ENCODE data around the gene VWF.

Gene VWF

DNA sequence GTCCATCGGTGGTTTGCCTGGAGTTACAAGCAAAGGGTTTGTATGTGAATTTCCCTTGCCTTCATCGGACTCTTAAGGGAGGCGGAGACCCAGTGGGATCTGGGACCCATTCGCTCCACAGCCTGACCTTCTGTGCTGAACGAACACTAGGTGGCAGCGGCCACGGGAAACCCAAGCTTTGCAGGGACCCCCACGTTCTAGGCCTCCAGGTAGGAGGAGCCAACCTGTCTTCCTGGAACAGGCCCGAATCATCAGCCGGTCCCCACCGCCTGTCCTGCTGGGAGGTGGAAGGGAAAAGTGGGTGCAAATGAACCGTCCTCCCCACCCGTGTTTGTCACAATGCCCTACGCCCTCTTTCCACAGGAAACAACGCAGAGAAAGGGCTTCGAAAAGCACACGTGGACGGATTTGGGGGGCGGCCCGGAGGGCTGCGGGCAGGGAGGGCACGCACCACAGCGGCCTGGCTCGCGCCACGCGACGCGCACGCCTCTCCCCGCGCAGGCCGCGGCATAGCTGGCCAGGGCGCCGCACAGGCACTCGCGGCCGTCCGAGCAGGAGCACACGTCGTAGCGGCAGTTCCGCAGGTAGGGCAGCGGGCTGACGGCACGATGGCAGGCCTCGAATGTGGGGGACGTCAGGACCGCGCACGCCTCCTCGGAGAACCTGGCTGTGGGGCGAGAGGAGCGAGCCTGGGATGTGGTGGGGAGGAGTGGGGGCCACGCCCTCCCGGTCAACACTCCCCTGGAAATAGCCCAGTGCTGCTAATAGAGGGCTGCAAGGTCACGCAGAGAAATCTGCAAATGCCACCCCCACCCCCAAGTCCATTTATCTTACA is 67.8 kb downstream of the VWF start:
- no peak for DNase-seq

DNA sequence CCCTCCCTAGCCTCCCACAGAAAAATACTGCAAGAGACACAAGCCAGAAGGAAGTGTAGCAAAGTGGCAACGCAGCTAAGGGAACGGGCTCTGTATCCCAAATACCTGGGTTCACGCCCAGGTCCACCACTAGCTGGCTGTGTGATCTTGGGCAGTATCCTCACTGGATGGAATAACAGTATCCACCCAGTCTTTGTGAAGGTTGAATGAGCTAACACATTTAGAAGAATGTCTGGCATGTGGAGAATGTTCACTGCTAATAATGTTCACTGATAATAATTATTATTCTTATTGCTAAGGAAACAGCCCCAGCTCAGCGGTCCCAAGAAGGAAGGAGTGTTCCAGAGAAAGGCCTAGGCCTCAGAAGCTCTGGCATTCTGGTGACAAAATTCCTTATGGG is 70.9 kb downstream of the VWF start:
- DNase-seq: no peak

DNA sequence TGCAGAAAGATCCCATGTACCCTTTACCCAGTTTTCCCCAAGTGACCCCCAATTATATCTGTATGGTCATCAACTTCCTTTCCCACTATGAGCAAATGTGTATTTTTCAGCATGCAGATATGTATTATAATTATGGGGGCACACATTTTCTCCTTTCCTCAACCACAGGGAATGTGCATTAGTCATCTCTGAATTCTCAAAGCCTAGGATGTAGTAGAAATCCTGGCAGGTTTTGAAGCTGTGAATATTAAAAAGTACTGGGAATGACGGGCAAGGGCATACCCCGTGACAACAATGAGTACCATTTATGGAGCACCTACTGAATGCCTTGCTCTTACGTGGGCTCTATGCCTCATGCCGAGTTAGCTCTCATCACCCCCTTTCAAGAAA is 71.5 kb downstream of the VWF start:
- no peak for DNase-seq

DNA sequence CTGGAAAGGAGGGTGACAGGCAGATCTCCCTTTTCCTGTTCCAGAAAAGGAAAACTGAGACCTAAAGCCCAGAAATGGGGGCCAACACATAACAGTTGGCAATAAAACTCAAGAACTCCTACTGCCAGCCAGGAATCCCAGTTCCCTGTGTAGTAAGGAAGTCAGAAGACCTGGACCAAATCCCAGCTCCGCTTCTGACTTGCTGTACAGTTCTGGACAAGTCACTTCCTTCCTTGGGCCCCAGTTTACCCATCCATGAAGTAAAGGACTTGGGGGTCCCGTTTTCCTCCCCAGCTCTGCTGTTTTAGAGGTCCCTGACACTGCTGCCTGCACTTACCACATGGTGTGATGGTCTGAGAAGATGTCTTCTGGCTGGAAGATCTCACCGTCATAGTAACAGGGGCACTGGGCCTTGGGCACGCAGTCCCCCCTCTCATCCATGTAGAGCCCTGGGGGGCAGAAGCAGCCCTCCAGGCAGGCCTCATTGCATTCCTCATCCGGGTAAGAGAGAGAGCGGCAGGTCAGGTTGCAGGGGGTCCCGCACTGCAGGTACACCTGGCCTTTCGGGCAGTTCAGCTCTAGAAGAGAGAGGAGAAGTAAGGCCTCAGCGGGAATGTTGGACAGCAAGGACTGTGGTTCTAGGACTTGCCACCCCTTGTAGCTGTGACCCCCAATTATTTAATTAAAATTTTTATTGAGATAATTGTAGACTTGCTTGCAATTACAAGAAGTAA is 72.1 kb downstream of the VWF start:
- DNase-seq: no peak

DNA sequence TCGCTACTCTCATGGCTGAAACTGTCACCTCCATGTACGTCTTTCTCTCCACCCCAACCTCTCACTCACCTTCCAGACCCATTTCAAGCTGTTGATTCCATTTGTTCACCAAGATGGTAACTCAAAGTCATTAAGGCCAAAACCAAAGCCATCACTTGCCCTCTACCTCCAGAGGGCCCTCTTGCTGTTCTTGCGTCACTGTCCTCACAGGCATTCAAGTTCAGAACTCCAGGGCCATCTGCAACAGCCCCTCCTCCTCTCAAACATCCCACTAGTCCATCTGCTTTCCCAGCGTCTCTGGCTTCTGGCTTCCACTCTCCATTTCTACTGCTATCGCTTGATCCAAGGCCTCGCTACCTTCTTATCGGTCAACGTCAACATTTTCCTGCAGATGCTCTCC is 74.5 kb downstream of the VWF start:
- no peak for DNase-seq

DNA sequence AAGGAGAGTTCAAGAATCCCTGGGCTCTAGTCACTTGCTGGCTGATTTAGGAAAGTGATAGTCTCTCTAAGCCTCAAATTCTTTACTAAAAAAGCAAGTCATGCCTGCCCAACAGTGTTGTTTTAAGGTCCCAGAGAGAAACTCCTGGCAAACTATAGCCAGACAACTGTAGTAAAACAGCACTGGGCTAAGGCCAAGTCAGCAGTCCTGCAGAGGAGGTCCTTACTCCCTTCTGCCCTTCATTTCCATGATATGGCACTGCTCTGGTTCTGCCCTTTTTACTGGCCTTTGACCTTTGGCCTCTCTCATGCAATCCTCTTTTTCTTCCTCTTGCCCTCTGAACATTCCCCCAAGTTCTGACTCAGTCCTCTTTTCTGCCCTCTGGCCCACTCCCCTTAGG is 74.9 kb downstream of the VWF start:
- DNase-seq: no peak

DNA sequence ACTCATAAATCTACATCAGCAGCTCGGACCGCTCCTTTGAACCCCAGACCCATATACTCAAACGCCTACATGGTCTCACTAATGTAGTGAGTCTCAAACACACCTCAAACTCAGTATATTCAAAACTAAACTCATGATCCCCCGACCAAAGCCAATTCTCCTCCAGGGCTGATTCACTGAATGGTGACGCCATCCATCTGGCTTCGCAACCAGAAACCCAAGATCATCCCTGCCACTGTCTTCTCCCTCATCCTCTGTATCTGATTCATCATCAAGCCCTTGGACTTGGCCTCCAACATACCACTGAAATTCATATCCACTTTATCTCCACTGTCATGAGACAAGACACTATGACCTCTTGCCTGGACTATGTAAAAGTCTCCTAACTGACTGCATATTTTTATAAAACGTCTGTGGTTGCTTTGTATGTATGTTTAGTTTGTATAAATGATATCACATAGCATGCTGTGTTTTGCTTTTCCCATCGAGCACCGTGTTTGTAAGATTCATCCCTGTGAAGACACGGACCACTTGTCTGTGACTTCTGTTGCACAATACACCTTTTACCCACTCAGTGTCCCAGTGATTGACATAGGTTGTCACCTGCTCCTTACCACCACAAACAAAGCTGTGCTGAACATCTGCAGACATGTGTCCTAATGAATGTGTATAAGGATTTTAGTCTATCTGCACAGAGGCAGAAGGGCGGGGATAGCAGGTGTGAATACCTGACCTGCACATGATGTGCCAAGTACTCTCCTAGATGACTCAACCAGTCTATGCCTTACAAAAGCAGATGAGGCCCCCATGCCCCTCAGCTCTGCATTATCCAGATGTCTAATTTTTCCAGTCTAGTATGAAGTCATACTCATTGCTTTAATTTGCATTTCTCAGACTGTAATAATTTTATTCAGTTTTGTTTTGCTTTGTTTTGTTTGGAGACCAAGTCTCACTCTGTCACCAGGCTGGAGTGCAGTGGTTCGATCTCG is 76.9 kb downstream of the VWF start:
- no peak for DNase-seq

DNA sequence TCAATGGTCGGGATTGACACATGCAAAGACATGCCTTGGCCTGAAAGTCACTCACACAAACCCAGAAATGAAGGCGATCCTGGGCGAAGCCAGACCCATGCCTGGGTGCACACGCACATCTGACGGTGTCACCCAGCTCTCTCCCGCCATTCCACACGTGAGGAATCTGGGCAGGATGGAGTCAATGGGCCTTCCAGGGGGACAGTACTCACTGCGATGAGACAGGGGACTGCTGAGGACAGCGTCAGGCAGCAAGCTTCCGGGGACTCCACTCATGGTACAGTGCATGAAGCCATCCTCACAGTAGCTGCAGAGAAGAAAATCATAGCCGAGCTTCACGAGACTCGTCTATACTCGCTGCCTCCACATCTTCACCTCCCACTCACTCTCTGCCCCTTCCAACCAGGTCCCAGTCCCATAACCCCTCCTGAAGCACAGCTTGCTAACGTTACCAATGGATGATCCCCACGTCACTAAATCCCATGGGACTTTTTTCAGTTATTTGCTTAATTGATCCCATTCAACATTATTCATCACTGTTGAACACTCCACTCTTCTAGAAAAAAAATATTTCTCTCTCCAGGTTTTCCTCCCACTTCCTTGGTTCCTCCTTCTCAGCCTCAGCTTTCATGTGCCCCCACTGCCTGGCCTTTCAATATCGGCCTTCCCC is 77.8 kb downstream of the VWF start:
- no peak for DNase-seq

DNA sequence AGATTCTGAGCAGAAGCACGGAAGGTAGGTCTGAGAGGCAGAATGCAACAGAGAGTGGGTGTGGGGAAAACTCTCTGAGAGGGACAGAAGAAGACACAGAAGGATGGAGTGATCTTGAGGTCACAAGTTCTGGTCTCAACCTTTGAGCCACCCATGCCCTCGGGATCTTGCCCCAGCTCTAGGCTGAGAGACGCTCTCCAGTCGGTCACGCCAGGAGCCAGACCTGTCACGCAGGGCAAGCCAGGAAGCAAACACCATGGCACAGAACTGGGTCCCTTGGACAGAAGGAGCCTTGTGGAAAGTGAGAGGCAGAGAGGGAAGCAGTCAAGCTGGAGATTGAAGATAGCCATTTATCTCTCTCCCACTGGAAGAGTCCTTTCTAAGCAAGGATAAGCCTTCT is 79.0 kb downstream of the VWF start:
- no peak for DNase-seq

DNA sequence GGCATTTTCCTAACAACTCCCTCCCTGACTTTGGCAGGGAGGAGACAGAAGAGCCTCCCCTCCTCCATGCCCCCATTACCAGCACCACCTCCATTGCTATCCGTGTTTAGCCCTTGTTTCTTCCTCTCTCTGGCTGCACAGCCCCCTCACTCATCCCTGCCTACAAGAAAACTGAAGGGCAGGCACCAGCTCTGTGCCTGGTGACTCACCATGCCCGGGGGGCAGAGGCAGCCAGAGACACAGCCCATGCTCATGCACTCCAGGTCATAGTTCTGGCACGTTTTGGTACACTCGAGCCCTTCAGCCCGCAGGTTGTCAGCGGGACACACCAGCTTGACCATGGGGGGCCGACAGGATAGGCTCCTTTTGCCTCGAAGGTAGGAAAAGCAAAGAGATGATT is 80.4 kb downstream of the VWF start:
- DNase-seq: no peak

DNA sequence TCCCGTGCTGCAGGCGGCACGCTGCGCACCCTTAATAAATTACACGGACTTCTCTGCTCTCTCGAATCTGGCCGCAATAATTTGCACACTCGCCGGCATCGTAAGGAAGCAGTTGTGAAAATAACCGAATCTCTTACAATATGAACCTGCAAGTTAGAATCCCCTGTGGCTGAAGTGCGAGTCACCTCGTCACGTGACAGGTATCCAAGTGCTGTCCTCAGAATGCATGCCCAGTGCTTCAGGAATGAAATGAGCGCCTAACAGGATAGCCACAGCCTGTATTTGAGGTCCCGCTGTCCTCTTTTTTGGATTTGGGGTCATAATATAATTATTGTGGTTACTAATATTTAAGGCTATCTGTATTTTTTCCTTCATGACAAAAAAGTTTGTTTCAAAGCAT is 82.0 kb downstream of the VWF start:
- no peak for DNase-seq

DNA sequence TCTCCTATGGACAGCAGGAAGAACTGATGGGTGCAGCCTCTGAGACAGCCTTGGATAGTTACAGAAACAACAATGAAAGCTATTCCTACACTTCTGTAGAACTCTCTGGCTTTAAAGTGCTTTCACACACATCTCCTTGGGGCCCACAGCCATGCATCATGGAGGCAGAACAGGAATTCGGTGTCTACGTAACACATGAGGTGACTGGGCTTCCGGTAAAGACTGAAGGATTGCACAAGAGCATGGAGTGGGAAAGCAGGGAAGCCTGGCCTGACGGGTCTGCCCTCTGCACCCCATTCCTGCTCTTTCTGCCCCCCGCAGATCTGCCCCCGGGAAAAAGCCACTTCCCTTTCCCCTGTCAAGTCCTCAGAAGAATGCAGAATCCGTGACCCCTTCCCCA is 82.6 kb downstream of the VWF start:
- DNase-seq: no peak

DNA sequence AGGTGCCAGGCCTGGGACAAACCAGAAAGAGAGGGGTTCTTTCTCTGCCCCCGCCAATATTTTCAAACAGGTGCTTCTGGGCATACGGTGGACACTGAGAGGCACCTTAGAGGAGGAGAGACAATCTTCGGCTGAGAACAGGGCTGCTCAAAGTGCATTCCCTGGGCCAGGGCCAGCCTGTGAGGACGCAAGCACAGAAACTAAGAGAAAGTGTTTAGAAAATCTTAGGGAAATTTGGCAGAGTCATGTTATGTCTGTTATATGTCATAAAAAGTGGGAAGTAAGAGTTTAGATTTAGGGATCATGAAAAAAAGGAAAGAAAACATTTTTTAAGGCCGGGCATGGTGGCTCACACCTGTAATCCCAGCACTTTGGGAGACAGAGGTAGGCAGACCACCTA is 83.7 kb downstream of the VWF start:
- DNase-seq: no peak

DNA sequence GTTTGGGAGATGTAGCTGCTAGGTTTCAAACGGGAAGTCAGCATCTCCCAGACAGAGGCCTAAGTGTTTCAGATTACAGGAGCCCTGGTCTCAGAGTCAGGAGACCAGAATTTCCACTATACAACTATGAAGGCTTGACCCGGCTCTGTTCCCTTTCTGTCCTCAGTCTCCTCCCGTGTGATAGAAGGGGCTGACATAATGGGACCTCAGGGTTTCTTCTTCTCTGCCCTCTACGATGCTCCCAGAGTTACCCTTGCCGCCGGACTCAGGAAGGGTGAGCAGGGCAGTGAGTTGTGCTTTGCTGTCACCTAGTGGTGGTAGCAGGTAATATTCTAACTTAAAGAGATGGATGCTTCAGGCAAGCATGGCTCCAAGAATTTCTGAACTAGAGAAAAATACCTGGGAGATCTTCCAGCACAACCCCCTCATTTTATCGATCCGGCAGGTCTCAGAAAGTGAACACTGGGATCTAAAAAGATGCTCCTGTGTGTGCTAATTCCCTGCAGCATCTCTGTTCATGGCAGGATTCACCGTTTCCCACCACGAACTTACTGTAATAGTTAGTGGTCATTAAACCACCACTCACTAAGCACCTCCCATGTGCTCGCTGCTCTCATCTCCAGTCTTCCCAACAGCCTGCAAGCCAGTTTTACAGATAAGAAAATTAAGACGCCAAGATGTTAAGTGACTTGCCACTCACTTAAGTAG is 84.4 kb downstream of the VWF start:
- DNase-seq: peak; percentile 42 to 72

DNA sequence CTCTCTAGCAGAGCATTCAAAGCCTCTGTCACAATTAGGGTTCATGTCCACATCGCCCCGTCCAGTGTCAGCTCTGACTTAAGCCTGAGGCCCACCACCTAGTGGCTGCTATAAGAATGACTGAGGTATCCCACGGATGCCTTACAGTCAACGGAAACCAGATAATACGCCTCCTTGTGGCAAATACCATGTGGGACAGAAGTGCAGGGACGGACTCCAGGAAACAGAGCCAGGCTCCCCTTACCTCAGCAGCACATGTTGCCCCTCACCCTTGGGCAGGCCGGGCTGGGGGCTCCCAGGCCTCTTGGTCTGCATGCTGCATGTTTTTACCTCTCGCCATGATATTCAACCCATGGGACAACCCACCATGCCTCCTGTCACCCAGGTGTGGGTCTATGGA is 86.3 kb downstream of the VWF start:
- DNase-seq: no peak

DNA sequence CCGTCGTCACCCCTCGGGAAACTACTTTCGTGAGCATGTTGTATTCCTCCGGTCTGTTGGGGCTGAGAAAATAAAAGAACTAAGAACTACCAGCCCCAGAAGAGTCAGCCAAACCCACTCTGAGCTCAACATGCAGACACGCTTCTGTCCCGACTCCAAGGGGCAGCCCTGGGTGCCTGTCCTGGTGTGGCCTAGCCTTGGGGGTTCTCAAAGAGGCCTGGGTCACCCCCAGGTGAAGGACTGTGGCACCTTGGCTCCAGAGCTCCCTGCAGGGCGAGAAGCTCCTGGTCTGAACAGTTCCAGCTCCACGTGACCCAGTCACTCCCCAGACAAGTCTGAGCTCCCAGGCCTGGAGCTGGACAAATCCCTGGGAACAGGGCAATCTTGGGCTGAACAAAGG is 87.0 kb downstream of the VWF start:
- no peak for DNase-seq

DNA sequence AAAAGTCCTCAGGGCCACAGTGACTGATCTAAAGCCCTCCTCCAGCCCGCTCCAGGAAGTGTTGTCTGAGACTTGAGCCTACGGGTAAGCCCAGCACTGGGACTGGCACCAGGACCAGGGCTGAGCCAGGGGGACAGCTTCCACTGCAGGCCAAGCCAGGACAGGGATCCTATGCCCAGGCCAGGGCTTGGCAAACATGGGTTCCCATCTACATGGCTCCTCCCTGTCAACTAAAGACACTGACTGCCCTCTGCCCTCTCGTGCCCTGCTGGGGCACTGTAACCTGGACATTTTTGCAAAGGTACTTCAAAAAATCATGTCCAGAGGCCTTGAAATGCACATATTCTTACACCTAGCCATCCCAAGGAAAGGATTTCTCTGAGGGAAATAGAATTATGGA is 88.0 kb downstream of the VWF start:
- no peak for DNase-seq

DNA sequence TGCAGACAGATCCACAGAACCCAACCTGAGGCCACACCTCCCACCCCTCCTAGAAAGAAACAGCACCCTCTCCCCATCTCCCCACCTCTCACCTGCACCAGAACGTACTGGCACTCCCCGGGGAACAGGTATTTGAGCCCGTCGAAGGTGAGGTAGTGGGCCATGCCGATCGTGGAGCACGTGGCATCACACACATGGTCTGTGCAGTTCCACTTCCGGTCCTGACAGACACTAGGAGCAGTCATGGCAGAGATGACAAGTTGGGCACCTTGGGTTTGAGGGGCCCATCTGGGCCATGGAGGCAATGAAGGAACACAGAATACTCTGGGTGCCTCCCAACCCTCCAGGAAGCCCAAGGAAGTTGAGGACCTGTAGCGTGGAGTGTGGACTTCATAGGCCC is 89.9 kb downstream of the VWF start:
- no peak for DNase-seq

DNA sequence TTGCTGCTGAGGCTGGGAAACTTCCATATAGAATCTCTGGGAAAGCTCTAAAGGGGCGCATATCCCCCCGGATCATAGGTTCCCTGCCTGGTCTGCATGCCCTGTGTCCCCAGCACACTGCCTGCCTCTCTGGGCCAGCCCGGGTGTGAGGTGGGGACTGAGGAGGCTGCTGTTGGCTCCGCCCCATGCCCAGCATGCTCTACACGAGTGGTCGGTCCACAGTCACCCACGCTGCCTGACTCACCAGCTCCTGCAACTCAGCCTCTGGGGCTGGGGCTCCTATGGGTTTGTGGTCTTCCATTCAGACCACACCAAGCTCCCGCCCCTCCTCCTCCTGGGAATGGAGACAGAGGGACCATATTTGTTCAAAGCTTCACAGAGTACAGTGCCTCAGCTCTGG is 90.9 kb downstream of the VWF start:
- DNase-seq: no peak

DNA sequence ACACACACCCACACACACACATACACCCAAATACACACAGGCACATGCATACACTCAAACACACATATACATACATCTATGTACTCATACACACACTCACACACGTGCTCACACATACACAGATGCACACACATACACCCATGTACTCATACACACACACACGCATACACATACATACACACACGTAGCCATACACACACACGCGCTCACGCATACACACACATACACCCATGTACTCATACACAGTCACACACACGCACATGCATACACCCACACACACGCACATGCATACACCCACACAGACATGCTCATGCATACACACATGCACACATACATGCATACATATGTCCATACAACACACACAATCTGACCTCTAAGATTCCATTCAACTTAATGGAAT is 91.7 kb downstream of the VWF start:
- DNase-seq: no peak

DNA sequence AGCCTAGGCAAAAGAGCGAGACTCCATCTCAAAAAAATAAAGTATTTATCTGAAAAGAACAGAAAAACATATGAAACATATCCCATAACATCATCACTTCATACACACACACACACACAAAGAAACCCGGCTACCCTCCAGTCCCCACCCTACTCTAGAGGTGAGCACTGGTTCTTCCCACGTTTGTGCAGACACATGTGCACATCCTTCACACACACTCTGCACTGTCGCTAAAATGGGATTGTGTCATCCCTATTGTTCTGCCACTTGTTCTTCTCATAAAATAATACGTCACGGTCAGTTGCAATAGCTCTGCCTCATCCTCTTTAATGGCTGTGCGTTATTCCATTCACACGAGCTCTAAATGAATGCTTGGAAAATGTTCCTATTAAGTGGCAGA is 93.5 kb downstream of the VWF start:
- no peak for DNase-seq

DNA sequence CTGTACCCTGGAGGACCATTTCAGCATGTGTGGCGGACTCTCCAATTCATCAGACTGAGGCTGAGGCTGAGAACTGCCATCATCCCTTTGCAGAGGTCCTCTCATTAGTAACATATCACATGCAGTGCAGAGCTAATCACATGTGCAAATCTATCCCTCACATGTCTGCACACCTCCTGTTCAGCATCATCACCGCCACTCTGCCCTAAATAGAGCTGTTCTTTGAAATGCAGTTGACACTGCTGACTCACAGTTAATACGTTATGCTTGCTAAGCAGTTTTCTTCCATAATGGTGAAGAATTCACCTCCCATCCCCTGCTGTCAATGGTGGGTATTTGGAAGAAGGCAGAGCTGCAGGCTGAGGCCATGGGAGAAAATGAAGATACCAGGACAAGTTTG is 94.4 kb downstream of the VWF start:
- no peak for DNase-seq
